Measurements from ENCODE around the gene TEAD2.
"Not testable (repeated sequence)": the region's sequence is repeated elsewhere in the genome, so short reads cannot be mapped to it uniquely, and the experiment has no call there.

The TEAD2 gene

GRCh38 chr19:49331187-49331586, 31.0 kb downstream of the TEAD2 start:
- DNase-seq = not testable (repeated sequence)

- DNase-seq = peak in 1 of 2 experiments; percentile 21
Measured at GRCh38 chr19:49328741-49329140, 33.5 kb downstream of the TEAD2 start.

- no peak for DNase-seq
Measured at GRCh38 chr19:49327878-49328544, 34.2 kb downstream of the TEAD2 start.

GRCh38 chr19:49326165-49326704, 36.0 kb downstream of the TEAD2 start:
- DNase-seq = no peak

GRCh38 chr19:49325756-49326155, 36.5 kb downstream of the TEAD2 start:
- not testable (repeated sequence) for DNase-seq

- DNase-seq = no peak
Measured at GRCh38 chr19:49324801-49325576, 37.2 kb downstream of the TEAD2 start, which contains the start of gene SLC6A16. TSS of gene SLC6A16 (minus strand) at chr19:49325191. CDS start at chr19:49311347, 13,844 bp downstream.

- DNase-seq = no peak
Measured at GRCh38 chr19:49318296-49318695, 43.9 kb downstream of the TEAD2 start.

- DNase-seq = no peak
Measured at GRCh38 chr19:49316284-49316683, 45.9 kb downstream of the TEAD2 start.

GRCh38 chr19:49315111-49315510, 47.1 kb downstream of the TEAD2 start:
- DNase-seq = no peak

GRCh38 chr19:49309087-49309486, 53.1 kb downstream of the TEAD2 start:
- no peak for DNase-seq

GRCh38 chr19:49306734-49307133, 55.5 kb downstream of the TEAD2 start:
- DNase-seq = not testable (repeated sequence)

- DNase-seq = no peak
Measured at GRCh38 chr19:49301866-49302252, 60.4 kb downstream of the TEAD2 start.

- DNase-seq = peak; percentile 23 to 50
Measured at GRCh38 chr19:49301165-49301865, 60.9 kb downstream of the TEAD2 start.

GRCh38 chr19:49298653-49299052, 63.6 kb downstream of the TEAD2 start:
- not testable (repeated sequence) for DNase-seq

GRCh38 chr19:49297403-49297802, 64.8 kb downstream of the TEAD2 start:
- DNase-seq = no peak

GRCh38 chr19:49295208-49295880, 66.9 kb downstream of the TEAD2 start:
- no peak for DNase-seq

GRCh38 chr19:49294401-49294800, 67.8 kb downstream of the TEAD2 start:
- DNase-seq = no peak
